Activated CD4-positive, alpha-beta T cell treated with anti-CD3 and anti-CD28 coated beads, Interleukin-2, amount 10 ng/mL, durations not matched to agents 24 days and 14 days (primary cell): ENCODE measurements around the gene SFRP2. TPM values are rescaled to one million over a fixed set of nuclear protein-coding genes. Genes with fewer than 3 reads are reported as not detected.

Experiments
- DNase-seq: peaks from one replicate; pipeline ENCODE4 v3.0.0; 2022
- H3K27ac Mint-ChIP-seq: one replicate; pipeline ENCODE4 v1.8.0; 2022; ENCODE audit warnings: mild to moderate bottlenecking, mixed read lengths
- H3K27me3 Mint-ChIP-seq: one replicate; pipeline ENCODE4 v1.8.0; 2022; ENCODE audit warnings: mixed read lengths
- H3K36me3 Mint-ChIP-seq: one replicate; pipeline ENCODE4 v1.8.0; 2022; ENCODE audit warnings: low read depth, mild to moderate bottlenecking, mixed read lengths
- H3K4me1 Mint-ChIP-seq: one replicate; pipeline ENCODE4 v1.8.0; 2021; ENCODE audit warnings: mixed read lengths
- H3K4me3 Mint-ChIP-seq: one replicate; pipeline ENCODE4 v1.8.0; 2022; ENCODE audit warnings: mild to moderate bottlenecking, moderate library complexity, mixed read lengths
- H3K9me3 Mint-ChIP-seq: one replicate; pipeline ENCODE4 v1.8.0; 2021; ENCODE audit warnings: mixed read lengths
- intact Hi-C: fragments of 100-400 bp; cut with micrococcal nuclease; formaldehyde crosslinking; loops from one replicate; pipeline ENCODE4 v1.15.1; 2023
- total RNA-seq: library from RNA; stranded (reverse); gene quantifications from 2 replicates; pipeline ENCODE4 v1.2.3, GENCODE V29; 2022

The SFRP2 gene
- total RNA-seq, 1 donor from 2014 or later = not detected

DNA sequence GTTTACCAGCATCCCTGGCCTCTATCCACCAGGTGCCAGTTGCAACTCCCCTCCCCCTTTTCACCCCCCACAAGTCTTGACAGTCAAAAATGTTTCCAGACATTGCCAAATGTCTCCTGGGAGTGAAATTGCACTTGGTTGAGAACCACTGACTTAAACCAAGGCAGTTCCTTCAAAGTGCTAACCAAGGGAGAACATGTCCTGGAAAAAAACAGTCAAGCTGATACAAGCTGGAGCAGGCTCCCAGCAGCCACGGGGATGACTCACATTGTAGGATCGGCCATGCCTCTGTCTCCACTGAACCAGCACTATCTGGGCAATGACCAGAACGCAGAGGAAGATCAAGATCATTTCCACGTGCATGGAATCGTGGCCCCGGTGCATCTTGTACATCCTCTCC, 40.5 kb downstream of the SFRP2 start:
- intact Hi-C loops = no loop called here
- no peaks in the 10 kb centered on the region for H3K4me1 Mint-ChIP-seq
- DNase-seq = peak; percentile 49
- H3K9me3 Mint-ChIP-seq = no peaks in the 10 kb centered on the region
- H3K36me3 Mint-ChIP-seq = no peaks in the 10 kb centered on the region
- H3K4me3 Mint-ChIP-seq = no peak overlapping the region
- H3K27me3 Mint-ChIP-seq = peaks cover 13% of the 10 kb centered on the region
- H3K27ac Mint-ChIP-seq = no peak overlapping the region

- Mint-ChIP-seq H3K27ac (no peak overlapping the region), H3K9me3 (no peaks in the 10 kb centered on the region), H3K4me1 (no peaks in the 10 kb centered on the region), H3K27me3 (peaks cover 12% of the 10 kb centered on the region), H3K36me3 (no peaks in the 10 kb centered on the region), H3K4me3 (no peak overlapping the region)
- DNase-seq = peak; percentile 24
- intact Hi-C loops = no loop called here
Observed at GRCh38 chr4:153747406-153747955, 41.4 kb downstream of the SFRP2 start.

DNA sequence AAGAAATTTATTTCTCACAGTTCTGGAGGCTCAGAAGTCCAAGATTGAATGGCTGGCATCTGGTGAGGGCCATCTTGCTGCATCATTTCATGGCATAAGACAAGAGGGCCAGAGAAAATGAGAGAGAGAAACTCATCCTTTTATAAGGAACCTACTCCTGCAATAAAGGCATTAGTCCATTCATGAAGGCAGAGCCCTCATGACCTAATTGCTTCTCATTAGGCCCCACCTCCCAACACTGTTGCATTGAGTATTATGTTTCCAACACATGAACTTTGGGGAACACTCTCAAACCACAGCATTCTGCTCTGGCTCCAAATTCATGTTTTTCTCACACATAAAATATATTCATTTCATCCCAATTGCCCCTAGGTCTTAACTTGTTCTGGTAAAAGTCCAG, 43.2 kb downstream of the SFRP2 start:
- H3K27ac Mint-ChIP-seq = no peak overlapping the region
- no peaks in the 10 kb centered on the region for H3K4me1 Mint-ChIP-seq
- H3K36me3 Mint-ChIP-seq = no peaks in the 10 kb centered on the region
- H3K27me3 Mint-ChIP-seq = peaks cover 8% of the 10 kb centered on the region
- intact Hi-C loops = no loop called here
- H3K9me3 Mint-ChIP-seq = peaks cover 3% of the 10 kb centered on the region
- no peak overlapping the region for H3K4me3 Mint-ChIP-seq
- no peak for DNase-seq

- Mint-ChIP-seq H3K36me3 (no peaks in the 10 kb centered on the region), H3K4me1 (no peaks in the 10 kb centered on the region), H3K27me3 (peaks cover 16% of the 10 kb centered on the region), H3K9me3 (peaks cover 5% of the 10 kb centered on the region), H3K4me3 (no peak overlapping the region), H3K27ac (no peak overlapping the region)
- intact Hi-C loops = no loop called here
- DNase-seq = no peak
Observed at GRCh38 chr4:153741541-153741940, 47.3 kb downstream of the SFRP2 start.

DNA sequence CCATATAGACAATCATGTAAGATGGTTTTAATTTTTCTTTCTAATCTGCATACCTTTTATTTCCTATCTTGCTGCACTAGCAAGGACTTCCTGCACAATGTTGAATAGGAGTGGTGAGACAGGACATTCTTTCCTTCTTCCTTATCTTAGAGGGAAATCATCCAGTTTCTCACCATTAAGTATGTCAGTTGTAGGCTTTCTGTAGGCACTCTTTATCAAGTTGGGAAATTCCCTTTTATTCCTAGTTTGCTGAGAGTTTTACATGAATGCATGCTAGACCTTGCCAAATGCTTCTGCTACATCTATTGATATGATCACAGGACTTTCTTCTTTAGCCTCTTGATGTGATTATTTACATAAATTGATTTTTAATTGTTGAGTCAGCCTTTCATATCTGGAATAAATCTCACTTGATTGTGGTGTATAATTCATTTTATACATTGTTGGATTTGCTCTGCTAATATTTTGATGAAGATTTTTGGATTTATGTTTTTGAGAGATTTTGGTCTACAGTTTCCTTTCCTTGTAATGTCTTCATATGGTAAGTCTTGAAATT, 52.9 kb downstream of the SFRP2 start:
- no peak overlapping the region for H3K27ac Mint-ChIP-seq

DNA sequence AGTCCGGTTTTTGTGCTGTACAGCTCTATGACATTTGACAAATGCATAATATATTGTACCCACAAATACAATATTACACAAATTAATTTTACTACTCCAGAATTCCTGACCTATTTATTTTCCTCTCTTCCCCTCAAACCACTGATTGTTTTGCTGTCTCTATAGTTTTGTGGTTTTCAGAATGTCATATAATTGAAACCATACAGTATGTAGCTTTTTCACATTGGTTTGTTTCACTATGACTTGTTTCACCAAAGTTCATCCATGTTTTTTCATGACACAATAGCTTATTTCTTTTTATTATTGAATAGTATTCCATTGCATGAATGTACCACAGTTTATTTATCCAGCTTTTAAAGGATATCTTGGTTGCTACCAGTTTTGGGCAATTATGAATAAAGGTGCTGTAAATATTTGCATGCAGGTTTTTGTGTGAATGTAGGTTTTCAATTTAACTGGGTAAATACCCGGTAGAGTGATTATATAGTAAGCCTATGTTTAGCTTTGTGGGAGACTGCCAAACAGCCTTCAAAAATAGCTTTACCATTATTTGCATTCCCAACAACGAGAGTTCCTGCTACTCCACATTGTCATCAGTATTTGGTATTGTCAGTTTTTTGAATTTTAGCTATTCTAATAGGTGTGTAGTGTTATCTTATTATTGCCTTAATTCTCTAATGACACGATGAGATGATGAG, 55.0 kb downstream of the SFRP2 start:
- DNase-seq = no peak
- intact Hi-C loops = loop anchor here (10.0 kb wide), 1 partner anchor 579 kb away; no protein-coding TSS in a partner anchor
- no peak overlapping the region for H3K27ac Mint-ChIP-seq
- no peaks in the 10 kb centered on the region for H3K9me3 Mint-ChIP-seq
- peaks cover 35% of the 10 kb centered on the region for H3K27me3 Mint-ChIP-seq
- H3K4me3 Mint-ChIP-seq = no peak overlapping the region
- peaks cover 6% of the 10 kb centered on the region for H3K4me1 Mint-ChIP-seq
- no peaks in the 10 kb centered on the region for H3K36me3 Mint-ChIP-seq

More for the DNA sequence above, 52.9 kb downstream of the SFRP2 start:
- H3K9me3 Mint-ChIP-seq = peaks cover 5% of the 10 kb centered on the region
- H3K4me3 Mint-ChIP-seq = no peak overlapping the region
- no peaks in the 10 kb centered on the region for H3K36me3 Mint-ChIP-seq
- DNase-seq = peak; percentile 19
- peaks cover 41% of the 10 kb centered on the region for H3K27me3 Mint-ChIP-seq
- intact Hi-C loops = loop anchor here (10.0 kb wide), 1 partner anchor 581 kb away; no protein-coding TSS in a partner anchor
- peaks cover 6% of the 10 kb centered on the region for H3K4me1 Mint-ChIP-seq

- H3K27me3 Mint-ChIP-seq = peaks cover 32% of the 10 kb centered on the region
- intact Hi-C loops = loop anchor here (10.0 kb wide), 1 partner anchor 576 kb away; no protein-coding TSS in a partner anchor
Observed at GRCh38 chr4:153731239-153731638, 57.6 kb downstream of the SFRP2 start.

More at GRCh38 chr4:153731239-153731638, 57.6 kb downstream of the SFRP2 start:
- H3K4me3 Mint-ChIP-seq = no peak overlapping the region
- H3K27ac Mint-ChIP-seq = no peak overlapping the region
- peaks cover 4% of the 10 kb centered on the region for H3K4me1 Mint-ChIP-seq
- no peak for DNase-seq
- H3K9me3 Mint-ChIP-seq = no peaks in the 10 kb centered on the region
- no peaks in the 10 kb centered on the region for H3K36me3 Mint-ChIP-seq

Other genes starting within 250 kb of the SFRP2 start
- 0.21 and 0.47 TPM in 2 replicates for gene TLR2, start 104.8 kb downstream of the SFRP2 start, total RNA-seq
- not detected in 2 replicates for gene RNF175, start 29.1 kb downstream of the SFRP2 start, total RNA-seq